A673 (cell line): ENCODE measurements around the gene MEX3D.

Experiments used
- EZH2 ChIP-seq: fragments of 200-600 bp; sonication (generic); IDR thresholded peaks from 2 replicates; pipeline ENCODE4 v1.6.1; 2017; ENCODE audit warnings: borderline replicate concordance, low read depth, mild to moderate bottlenecking, mixed read lengths, antibody characterized with exemption, low read length; ENCODE audit not compliant: poor library complexity, severe bottlenecking
- TF ChIP-seq, protein P1 (sequence below): fragments of 300-800, 200-600 bp; sonication (generic); conservative IDR thresholded peaks from 2 replicates; pipeline ENCODE4 v1.5.1; 2017; ENCODE audit warnings: low read depth, mild to moderate bottlenecking, antibody characterized with exemption, low read length, moderate library complexity, mixed read lengths

DNA sequence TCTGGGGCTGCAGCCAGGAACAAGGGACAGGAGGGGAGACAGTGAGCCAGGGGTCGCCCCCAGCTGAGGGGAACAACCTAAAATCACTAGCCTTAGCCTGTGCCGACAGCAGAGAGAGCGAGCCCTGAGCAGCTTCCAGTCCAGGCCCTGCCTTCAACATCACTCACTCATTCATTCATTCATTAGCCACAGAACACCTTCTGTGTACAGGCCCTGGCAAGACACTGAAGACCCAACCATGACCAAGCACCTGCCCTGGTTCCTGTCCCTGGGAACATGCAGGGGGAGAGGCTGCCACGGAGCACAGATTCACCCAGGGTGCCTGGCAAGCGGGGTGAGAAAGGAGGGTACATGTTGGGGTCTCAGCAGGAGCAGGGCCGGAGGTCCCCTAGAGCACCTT, 4.9 kb downstream of the MEX3D start:
- TF ChIP-seq, protein P1, sequence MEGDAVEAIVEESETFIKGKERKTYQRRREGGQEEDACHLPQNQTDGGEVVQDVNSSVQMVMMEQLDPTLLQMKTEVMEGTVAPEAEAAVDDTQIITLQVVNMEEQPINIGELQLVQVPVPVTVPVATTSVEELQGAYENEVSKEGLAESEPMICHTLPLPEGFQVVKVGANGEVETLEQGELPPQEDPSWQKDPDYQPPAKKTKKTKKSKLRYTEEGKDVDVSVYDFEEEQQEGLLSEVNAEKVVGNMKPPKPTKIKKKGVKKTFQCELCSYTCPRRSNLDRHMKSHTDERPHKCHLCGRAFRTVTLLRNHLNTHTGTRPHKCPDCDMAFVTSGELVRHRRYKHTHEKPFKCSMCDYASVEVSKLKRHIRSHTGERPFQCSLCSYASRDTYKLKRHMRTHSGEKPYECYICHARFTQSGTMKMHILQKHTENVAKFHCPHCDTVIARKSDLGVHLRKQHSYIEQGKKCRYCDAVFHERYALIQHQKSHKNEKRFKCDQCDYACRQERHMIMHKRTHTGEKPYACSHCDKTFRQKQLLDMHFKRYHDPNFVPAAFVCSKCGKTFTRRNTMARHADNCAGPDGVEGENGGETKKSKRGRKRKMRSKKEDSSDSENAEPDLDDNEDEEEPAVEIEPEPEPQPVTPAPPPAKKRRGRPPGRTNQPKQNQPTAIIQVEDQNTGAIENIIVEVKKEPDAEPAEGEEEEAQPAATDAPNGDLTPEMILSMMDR: no peak
- TF ChIP-seq EZH2: no peak
